Right lobe of liver (tissue), 6 donors: Measurements from ENCODE around the gene ATP6V1C2. TPM values are rescaled to one million over a fixed set of nuclear protein-coding genes. Genes with fewer than 3 reads are reported as not detected.

ENCODE experiments used
- ATAC-seq, 4 donors: fragments of 200-7000 bp; cut with Tn5 transposase; one replicate each; pipeline ENCODE4 v1.9.1; 2020; ENCODE audit warnings: mild to moderate bottlenecking in 4 of 4, moderate library complexity in 4 of 4
- DNase-seq, 3 donors: peaks; one replicate each; pipeline ENCODE4 v3.0.0-alpha.2; 2020
- H3K27ac ChIP-seq, 3 donors: fragments of 200-600 bp; one replicate each; pipeline ENCODE4 v1.8.0; 2022
- H3K27me3 ChIP-seq, 2 donors: fragments of 200-600 bp; one replicate each; pipeline ENCODE4 v1.8.0; 2022
- H3K36me3 ChIP-seq, 4 donors: fragments of 200-600 bp; sonication (generic) in 1 of 4; one replicate each; pipeline versions ENCODE4 v1.5.1 to v1.8.0; 2017 to 2022; ENCODE audit warnings: control low read depth in 1 of 4
- H3K4me1 ChIP-seq, 4 donors: fragments of 200-600 bp; sonication (generic) in 1 of 4; one replicate each; pipeline versions ENCODE4 v1.5.1 to v1.8.0; 2017 to 2022; ENCODE audit warnings: control low read depth in 1 of 4
- H3K4me3 ChIP-seq, 3 donors: fragments of 200-600 bp; one replicate each; pipeline ENCODE4 v1.8.0; 2022
- H3K9me3 ChIP-seq, 4 donors: fragments of 200-600 bp; sonication (generic) in 1 of 4; one replicate each; pipeline versions ENCODE4 v1.5.1 to v1.8.0; 2017 to 2022; ENCODE audit warnings: control low read depth in 1 of 4
- CTCF ChIP-seq, 4 donors: fragments of 200-600 bp in 3 of 4; fragments of 450-650 bp in 1 of 4; IDR thresholded peaks; one replicate each; pipeline versions ENCODE4 v1.5.1 to v1.8.0; 2016 to 2022; ENCODE audit warnings: antibody characterized with exemption in 4 of 4, mild to moderate bottlenecking in 2 of 4
- POLR2A ChIP-seq: fragments of 450-650 bp; IDR thresholded peaks from one replicate; pipeline ENCODE4 v1.6.1; 2017; ENCODE audit warnings: antibody characterized with exemption, mild to moderate bottlenecking
- WGBS: methylation state at CpG from one replicate; pipeline ENCODE4 v1.1.6; 2018; ENCODE audit warnings: low coverage, low lambda C conversion rate; ENCODE audit not compliant: insufficient coverage; ENCODE audit errors: missing lambda C conversion rate; 5-methylcytosine and 5-hydroxymethylcytosine counted together
- intact Hi-C, 2 donors: fragments of 100-400 bp; cut with DNase I; formaldehyde crosslinking; loops; one replicate each; pipeline versions ENCODE4 v1.11.2 to v1.14.1; 2022
- total RNA-seq, 6 experiments: library from RNA; depleted of rRNA in 2 of 6; stranded (reverse); fragments of >200 nt in 2 of 6; fragmentation: NEBNext Ultra II Directional in 3 of 6; extraction: Animal tissue kit (Norgen Biotek cat#: 25700) in 3 of 6; gene quantifications; one replicate each; pipeline versions ENCODE4 v1.1.0 to v1.2.4, GENCODE V29; 2016 to 2023
- donor health status: DM: no; HTN: yes; CAD: no.
- donor health status: DM: no; HTN: no; CAD: no.
- donor health status: DM: no; HTN: no; CAD: no.
- donor health status: DM: no; HTN: yes; CAD: no.
- donor health status: DM: no; HTN: yes; CAD: no.

Gene ATP6V1C2
- total RNA-seq, 6 experiments from 2014 or later, result 0.12 to 0.22 TPM; not detected in 4

GRCh38 chr2:10792660-10793400 lies 71.4 kb downstream of the ATP6V1C2 start:
- peaks cover 7 to 95% (median 52%) of the 10 kb centered on the region in 4 donors for H3K36me3 ChIP-seq
- 96% methylated on average over 10 of the region's 17 CpGs for WGBS
- TF ChIP-seq CTCF (IDR thresholded peaks at IDR 0.05), result no peak
- TF ChIP-seq POLR2A, result no peak
- intact Hi-C loops, result no loop called here
- H3K9me3 ChIP-seq, result no peaks in the 10 kb centered on the region
- no peak overlapping the region for H3K4me3 ChIP-seq
- no peaks in the 10 kb centered on the region for H3K27me3 ChIP-seq
- no peak overlapping the region for H3K27ac ChIP-seq
- H3K4me1 ChIP-seq, result no peaks in the 10 kb centered on the region
- ATAC-seq (peak in 1 of 4 donors; percentile 32), DNase-seq (no peak)

GRCh38 chr2:10793816-10794215 lies 72.4 kb downstream of the ATP6V1C2 start:
- H3K4me1 ChIP-seq, result no peaks in the 10 kb centered on the region
- H3K36me3 ChIP-seq, result peaks cover 3 to 90% (median 48%) of the 10 kb centered on the region in 4 donors
- H3K27me3 ChIP-seq, result no peaks in the 10 kb centered on the region
- H3K27ac ChIP-seq, result no peak overlapping the region
- no peak overlapping the region for H3K4me3 ChIP-seq
- H3K9me3 ChIP-seq, result no peaks in the 10 kb centered on the region
- intact Hi-C loops, result no loop called here
- TF ChIP-seq CTCF (IDR thresholded peaks at IDR 0.05), result no peak
- TF ChIP-seq POLR2A, result no peak
- DNase-seq (no peak), ATAC-seq (no peak)
- WGBS, result no CpG with 5 or more reads among the region's 1 CpG

- 70% methylated on average over 5 of the region's 5 CpGs for WGBS
- Histone ChIP-seq H3K9me3 (no peaks in the 10 kb centered on the region), H3K27me3 (no peaks in the 10 kb centered on the region), H3K27ac (no peak overlapping the region), H3K4me3 (no peak overlapping the region), H3K36me3 (peaks cover 0 to 88% (median 42%) of the 10 kb centered on the region in 4 donors), H3K4me1 (no peaks in the 10 kb centered on the region)
- TF ChIP-seq POLR2A (no peak), CTCF (IDR thresholded peaks at IDR 0.05) (no peak)
- no peak for ATAC-seq
- intact Hi-C loops, result no loop called here
- DNase-seq, result no peak
Measured at GRCh38 chr2:10794876-10795275, 73.4 kb downstream of the ATP6V1C2 start.

GRCh38 chr2:10795508-10796046 lies 74.1 kb downstream of the ATP6V1C2 start:
- H3K27me3 ChIP-seq, result no peaks in the 10 kb centered on the region
- H3K4me1 ChIP-seq, result no peaks in the 10 kb centered on the region
- WGBS, result 68% methylated on average over 7 of the region's 7 CpGs
- ATAC-seq (no peak), DNase-seq (no peak)
- peaks cover 0 to 88% (median 39%) of the 10 kb centered on the region in 4 donors for H3K36me3 ChIP-seq
- intact Hi-C loops, result no loop called here
- no peak overlapping the region for H3K27ac ChIP-seq
- no peak overlapping the region for H3K4me3 ChIP-seq
- TF ChIP-seq CTCF (IDR thresholded peaks at IDR 0.05), result no peak
- no peak for TF ChIP-seq POLR2A
- H3K9me3 ChIP-seq, result no peaks in the 10 kb centered on the region
